ENCODE results near the gene MAMLD1.

GRCh38 chrX:150547375-150548115 is 184.4 kb downstream of the MAMLD1 start:
- TF ChIP-seq CTCF (IDR thresholded peaks at IDR 0.05) (no peak), POLR2A (IDR thresholded peaks at IDR 0.05) (peak; percentile 30 to 71)
